Stimulated activated CD8-positive, alpha-beta memory T cell treated with anti-CD3 and anti-CD28 coated beads, Interleukin-7, amount 100 ng/mL, for 24 hours (primary cell): Measurements from ENCODE around the gene TFIP11.
"Not testable (repeated sequence)": the region's sequence is repeated elsewhere in the genome, so short reads cannot be mapped to it uniquely, and the experiment has no call there.

Experiments used
- DNase-seq: peaks from one replicate; pipeline ENCODE4 v3.0.0-alpha.2; 2020; ENCODE audit warnings: low read depth

The TFIP11 gene

DNA sequence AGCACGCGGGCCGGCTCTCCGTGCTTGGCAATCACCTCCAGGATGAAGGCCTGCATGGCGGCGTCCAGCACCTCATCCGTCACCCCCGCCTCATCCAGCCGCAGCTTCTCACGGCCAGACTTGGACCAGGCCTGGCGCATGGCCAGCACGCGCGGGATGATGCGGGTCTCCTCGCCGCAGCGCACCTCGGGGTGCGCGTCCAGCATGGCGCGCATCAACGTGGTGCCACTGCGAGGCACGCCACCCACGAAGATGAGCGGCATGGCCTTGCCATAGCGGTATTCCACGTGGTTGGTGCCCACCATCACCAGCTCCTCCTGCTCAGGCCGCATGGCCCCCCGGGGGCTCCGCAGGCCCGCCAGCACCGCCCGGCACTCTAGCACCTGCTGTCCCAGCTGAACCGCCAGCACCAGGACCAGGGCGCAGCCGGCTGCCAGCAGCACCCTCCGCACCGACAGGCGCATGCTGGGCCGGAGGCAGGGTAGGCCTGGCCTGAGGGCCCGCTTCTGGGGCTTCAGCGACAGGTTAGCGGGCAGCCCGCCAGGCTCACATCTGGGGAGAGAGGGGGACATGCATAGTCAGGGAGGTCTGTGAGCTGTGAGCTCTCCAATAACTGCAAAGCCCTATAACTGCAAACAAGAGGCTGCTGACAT lies 29.0 kb upstream of the TFIP11 start:
- DNase-seq, result no peak

DNA sequence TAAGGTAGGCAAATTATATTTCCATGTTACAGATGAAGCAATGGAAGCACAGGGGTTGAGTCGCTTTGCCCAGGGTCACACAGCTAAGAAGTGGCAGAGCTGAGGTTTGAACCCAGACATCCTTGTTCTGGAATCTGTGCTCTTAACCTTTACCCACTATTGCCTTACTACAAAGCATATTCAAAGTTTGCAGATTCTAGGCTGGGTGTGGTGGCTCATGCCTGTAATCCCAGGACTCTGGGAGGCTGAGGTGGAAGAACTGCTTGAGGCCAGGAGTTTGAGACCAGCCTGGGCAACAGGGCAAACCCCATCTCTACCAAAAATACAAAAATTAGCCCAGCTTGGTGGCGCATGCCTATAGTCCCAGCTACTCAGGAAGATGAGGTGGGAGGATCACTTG lies 27.8 kb upstream of the TFIP11 start:
- no peak for DNase-seq

DNA sequence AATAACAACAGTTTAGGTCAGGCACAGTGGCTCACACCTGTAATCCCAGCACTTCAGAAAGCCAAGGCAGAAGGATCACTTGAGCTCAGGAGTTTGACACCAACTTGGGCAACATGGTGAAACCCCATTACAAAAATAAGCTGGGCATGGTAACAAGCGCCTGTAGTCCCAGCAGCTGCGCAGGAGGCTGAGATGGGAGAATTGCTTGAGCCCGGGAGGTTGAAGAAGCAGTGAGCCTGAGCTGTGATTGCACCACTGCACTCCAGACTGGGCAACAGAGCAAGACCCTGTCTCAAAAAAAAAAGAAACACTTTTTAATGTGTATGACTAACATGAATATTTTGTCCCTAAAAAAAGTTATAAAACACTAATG lies 24.5 kb upstream of the TFIP11 start:
- DNase-seq, result no peak

DNA sequence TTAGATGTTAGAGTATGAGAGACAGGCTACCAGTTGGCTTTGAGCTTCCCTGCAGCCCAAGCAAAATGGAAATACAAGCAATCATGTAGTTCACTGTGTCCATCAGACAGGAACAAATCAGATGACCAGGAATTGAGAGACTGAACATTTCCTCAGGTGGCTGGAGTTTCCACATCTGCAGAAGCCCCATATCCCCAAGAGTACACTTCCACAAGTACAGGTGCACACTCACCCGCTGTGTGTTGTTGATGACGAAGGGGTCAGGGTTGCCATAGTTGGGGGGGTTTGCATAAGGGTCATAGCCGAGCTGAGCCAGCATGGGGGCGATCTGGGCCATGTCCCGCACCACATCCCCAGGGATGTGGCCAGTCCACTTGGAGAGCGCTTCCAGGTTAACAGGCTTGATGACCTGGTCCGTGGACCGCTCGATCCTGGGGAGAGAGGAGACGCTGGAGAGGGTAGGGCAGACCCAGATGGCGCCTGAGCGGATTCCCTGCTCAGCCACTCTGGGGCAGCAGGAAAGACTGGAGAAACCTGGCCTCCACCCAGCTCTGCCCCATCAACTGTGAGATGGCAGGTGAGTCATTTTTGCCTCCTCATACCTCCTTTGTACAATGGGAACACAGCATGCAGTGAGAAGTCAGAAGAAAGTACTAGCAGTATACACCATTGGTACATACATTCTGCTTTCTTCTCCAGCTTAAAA lies 23.9 kb upstream of the TFIP11 start:
- DNase-seq, result no peak

DNA sequence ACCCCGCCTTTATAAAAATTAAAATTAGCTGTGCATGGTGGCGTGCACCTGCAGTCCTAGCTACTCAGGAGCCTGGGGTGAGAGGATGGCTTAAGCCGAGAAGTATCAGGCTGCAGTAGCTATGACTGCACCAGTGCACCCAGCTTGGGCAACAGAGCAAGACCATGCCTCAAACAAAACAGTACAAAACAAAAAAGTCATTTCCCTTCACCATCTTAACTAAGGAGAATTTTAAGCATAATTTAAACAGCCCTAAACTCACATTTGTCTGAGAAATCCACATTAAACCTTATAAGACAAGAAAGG lies 23.3 kb upstream of the TFIP11 start:
- DNase-seq, result no peak

DNA sequence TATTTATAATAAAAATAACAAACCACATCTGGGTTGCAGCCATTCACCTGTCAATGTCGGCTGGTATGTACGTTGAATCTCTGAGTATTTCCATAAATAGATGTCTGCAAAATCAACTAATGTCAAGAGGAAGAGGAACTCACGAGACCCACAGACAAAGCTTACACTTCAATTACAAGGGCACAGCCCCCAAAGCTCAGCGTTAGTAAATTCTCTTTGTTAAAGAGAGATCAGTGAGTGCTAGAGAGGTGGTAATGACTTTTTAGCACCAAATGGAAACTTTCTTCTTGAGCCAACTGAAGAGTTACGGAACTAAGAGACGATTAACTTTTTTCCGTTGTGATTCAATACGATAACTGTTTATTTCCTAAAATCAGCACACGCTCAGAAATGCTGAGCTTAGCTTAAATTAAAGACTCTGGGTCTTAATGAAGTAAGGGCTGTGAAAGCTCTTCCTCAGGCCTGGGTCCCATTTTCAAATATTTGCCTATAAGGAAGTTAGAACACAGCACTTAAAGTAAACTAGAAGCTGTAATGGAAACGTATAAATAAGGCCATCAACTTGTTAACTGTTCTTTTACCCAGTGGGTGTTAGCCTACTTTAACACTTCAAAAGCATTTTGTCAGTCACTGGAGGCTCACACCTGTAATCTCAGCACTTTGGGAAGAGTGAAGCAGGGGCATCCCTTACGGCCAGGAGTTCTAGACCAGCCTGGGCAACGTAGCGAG lies 22.8 kb upstream of the TFIP11 start:
- no peak for DNase-seq

DNA sequence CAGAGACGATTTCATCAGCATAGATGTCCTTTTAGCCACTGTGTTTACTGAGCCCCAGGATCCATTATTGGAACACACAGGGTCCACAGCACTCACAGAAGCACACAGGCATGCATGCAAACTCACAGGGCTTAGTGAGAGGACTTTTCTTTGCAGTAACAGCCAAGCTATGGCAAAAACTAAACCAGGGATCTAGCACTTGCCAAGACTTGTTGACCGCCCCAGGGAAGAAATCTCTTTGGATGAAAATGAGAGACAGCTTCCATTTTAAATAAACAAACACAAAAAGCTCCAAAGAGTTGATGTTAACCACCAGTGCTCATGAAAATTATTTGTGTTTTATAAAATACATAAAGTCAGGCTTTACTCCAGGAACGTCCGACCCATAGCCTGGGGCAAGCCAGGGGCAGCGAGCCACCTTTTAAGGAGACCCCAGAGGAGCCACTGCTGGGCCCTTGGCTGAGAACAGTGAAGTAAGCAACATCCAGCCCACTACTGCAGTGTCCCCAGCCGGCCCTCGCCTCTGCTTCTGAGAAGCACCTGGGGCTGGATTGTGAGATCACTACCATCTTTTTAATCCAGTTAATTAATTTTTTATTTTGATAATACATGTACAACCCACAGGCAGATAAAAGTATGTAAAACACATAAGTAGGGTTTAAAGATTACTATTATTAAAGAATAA lies 22.0 kb upstream of the TFIP11 start:
- no peak for DNase-seq

DNA sequence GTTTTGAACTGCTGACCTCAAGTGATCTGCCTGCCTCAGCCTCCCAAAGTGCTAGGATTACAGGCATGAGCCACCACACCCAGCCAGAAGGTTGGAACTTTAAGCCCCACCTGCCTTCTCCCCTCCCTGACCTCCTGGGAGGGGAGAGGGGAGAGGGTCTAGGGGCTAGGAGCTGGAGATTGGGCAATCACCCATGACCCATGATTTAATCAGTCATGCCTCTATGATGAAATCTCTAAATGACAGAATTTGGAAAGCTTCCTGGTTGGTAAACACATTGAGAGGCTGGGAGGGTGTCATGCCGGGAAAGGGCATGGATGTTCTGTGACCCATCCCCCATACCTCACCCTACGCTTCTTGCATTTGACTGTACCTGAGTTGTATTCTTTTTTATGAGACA lies 17.1 kb upstream of the TFIP11 start:
- no peak for DNase-seq

DNA sequence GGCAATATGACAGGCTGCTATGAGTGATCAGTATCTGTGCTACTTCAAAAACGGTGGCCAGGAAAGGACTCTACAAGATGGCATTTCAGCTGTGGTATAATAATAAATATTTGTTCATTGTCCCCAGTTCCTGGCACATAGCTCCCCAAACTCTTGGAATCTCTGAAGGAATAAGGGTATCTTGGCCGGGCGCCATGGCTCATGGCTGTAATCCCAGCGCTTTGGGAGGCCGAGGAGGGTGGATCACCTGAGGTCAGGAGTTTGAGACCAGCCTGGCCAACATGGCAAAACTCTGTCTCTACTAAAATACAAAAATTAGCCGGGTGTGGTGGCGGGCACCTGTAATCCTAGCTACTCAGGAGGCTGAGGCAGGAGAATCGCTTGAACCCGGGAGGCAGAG lies 16.2 kb upstream of the TFIP11 start:
- not testable (repeated sequence) for DNase-seq

DNA sequence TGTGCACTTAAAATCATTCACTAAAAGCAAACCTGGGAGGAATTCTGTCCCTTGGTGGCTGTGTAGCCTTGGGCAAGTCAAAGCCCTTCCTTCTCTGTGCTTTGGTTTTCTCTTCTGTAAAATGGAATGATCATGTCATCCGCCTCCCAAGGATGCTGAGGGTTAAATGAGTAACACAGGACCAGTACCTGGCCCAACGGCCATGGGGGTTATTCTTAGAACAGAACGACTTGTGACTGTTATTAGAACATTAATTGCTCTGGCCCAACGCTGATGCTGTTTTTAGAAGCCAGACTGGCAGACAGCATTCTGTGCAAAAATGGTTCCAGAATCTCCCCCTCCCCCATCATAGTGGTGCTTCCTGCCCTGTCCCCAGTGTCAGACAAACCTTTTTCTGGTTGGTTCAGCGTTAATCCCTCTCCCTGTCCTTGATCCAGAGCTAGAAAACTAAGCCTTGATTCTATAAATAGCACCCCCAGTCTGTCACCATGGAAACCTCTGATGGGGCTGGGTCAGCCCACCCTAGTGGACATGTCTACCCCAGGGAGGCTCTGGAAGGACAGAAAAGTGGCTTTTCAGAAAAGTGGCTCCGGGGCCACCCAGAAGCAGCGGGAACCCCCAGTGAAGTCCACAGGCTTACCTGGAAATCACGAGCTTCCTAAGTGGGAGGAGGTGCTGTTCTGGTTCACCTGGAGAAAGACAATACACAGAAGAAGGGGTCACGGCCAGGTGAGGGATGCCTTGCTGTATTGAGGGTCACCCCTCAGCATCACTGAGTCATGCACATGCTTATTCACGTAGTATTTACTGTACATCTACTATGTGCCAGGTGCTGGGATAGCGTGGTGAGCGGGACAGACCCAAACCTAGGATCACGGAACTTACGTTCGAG lies 15.5 kb upstream of the TFIP11 start:
- no peak for DNase-seq

DNA sequence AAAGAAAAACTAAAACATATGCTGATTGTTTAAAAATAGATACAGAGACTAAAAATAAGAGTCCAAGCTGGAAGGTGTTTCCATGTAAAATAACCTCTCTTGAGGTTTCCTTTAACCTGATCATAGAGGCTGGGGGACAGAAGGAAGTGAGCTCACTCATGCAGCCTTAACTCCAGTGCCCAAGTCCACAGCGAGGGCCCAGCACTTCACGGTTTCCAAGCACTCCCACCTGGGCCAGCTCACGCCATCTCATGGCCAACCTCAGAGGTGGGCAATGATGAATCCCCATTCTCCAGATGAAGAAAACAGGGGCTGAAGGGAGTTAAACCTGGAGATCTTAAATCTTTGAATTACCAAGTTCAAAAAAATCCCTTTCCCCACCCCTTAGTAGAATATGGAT lies 14.9 kb upstream of the TFIP11 start:
- DNase-seq, result no peak

DNA sequence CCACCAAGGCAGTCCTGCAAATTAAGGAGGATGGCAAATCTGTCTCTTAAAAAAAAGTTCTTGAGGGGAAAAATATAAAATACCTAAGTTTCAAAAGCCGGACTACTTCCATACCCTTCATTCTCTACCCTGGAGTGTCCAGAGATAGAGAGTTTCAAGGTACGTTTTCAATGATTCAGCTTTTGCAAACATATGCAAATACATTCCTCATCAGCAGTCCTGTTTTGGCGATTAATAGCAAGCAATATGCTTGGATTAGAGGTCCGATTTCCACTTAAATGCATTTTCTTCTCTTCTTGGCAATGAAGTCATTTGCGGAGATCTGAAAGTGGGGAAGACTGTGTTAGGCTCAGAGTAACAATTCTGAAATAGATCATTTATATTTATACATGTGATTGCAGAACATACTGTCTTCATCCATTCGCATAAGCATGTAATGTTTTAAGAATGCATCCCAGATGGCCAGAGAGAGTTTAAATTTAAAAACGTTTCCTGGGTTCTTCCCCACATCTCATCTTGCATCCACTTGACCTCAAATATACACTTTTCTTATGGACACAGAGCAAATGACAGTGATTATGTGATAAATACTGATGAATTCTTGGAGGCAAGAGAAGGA lies 13.8 kb upstream of the TFIP11 start:
- no peak for DNase-seq

DNA sequence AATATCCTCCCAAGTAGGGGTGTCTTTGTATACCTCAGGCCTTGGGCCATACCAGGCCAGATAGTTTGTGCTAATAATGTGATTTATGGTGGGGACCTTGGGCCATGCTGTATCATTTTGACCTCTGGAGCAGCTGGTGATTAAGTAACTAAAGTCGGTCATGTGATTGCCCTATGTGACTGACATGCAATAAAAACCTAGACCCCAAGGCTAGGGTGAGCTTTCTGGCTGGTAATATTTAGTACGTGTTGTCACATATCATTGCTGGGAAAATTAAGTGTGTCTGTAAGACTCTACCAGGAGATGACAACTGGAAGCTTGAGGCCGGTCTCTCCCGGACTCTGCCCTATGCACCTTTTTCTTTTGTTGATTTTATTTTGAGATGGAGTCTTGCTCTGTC lies 12.6 kb upstream of the TFIP11 start:
- no peak for DNase-seq

DNA sequence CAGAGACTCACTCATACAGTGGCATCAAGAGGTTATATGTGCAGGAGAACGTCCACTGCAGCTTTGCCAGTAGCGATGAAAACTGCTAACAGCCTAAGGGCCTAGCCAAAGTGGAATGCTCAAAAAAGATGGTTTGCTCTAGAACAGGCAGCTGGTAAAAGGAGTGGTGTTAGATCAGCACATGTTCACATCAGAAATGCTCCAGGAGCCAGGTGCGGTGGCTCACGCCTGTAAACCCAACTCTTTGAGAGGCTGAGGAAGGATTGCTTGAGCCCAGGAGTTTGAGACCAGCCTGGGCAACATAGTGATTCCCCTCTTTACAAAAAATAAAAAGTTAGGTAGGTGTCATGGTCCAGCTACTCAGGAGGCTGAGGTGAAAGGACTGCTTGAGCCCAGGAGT lies 10.3 kb upstream of the TFIP11 start:
- no peak for DNase-seq

DNA sequence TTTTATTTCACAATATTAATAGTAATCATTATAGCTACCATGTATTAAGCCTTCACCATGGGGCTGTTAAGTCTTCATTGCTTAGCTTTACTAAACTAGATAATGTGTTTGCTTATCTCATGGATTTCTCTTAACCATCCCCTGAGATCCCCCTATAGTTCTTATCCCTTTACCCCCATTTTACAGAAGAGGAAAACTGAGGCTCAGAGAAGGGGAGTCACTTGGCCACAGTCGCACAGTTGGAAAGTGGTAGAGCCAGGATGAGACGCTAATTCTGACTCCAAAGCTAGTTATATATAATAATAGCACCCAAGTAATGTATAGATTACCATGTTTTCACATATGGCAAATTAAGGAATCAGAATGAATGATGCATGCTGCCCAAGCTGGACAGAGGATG lies 9.7 kb upstream of the TFIP11 start:
- no peak for DNase-seq

DNA sequence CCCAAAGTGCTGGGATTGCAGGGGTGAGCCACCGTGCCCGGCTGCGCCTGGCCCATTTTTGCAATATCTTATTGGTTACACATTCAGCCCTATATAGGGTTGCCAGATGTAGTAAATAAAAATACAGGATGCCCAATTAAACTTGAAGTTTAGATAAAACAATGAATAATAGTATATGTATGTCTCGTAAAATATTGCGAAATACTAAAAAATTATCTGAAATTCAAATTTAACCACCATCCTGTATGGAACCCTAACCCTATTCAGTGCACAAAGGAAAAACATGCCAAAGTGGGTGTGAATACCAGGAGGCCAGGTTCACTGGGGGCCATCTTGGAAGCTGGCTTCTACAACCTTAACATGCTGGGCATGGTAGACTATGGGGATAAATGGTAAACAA lies 5.2 kb upstream of the TFIP11 start:
- no peak for DNase-seq

DNA sequence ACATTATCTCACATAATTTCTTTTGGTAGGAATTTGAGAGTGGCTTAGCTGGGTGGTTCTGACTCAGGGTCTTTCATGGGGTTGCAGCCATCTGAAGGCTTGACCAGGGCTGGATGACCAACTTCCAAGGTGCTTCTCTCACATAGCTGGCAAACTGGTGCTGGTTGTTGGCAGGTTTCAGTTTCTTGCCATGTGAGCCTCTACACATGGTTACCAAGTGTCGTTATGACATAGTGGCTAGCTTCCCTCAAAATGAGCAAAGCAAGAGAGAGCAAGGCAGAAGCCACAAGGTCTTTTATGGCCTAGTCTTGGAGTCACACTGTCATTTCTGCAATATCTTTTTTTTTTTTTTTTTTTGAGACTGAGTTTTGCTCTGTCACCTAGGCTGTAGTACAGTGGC lies 4.2 kb upstream of the TFIP11 start:
- no peak for DNase-seq

DNA sequence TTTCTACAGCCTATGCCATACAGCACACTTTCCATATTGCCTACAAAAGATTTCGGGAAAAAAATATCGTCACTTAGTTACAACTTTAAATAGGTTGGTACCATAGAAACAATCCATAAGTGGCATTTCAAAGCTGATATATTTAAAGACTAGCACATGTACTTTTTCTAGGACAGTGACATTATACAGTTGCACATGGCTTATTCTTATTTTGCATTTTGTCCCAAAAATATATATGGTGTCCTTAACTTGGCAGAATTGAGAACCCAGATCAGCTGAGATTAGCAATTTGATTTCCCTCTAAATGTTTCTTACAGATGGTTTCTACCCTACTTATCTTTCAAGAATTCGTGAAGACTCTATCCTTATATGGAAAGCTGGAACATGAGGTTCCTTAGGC lies 3.7 kb upstream of the TFIP11 start:
- no peak for DNase-seq

DNA sequence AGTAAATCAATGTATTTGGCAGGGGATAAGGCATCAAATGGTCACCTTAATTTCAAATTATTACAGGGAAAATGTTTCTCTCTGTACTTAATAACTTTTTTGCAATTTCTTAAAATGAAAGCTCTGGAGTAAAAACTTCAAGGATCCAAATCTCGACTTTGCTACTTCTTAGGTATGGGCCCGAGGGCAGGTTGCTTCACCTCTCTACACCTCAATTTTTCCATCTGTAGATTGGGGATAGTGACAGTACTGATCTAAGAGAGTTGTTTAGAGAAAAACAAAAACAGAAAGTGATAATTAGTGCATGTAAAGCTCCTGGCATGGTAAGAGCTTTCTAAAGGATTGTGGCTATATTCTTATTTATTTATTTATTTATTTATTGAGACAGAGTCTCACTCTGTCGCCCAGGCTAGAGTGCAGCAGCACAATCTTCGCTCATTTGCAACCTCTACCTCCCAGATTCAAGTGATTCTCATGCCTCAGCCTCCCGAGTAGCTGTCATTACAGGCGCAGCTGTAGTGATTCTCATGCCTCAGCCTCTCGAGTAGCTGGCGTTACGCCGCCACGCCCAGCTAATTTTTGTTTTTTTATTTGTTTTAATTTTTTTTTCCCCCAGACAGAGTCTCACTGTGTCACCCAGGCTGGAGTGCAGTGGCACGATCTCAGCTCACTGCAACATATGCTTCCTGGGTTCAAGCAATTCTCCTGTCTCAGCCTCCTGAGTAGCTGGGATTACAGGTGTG lies 2.3 kb upstream of the TFIP11 start:
- no peak for DNase-seq

DNA sequence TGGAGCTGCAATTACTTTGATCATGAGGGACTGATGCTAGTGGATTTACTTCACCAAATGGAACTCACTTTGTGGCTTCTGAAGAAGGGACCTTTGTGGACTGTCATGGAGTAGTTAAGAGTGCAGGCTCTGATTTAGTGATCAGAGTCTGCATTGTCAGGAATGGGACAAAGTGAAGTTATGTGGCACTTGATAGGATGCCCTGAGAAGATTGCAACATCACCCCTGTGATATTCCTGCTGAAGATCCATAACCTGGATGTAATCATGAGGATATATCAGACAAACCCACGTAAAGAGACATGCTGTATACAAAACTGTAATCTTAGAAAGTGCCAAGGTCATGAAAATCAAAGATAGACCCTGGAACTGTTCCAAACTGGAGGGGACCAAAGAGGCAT lies 1.6 kb upstream of the TFIP11 start:
- no peak for DNase-seq

DNA sequence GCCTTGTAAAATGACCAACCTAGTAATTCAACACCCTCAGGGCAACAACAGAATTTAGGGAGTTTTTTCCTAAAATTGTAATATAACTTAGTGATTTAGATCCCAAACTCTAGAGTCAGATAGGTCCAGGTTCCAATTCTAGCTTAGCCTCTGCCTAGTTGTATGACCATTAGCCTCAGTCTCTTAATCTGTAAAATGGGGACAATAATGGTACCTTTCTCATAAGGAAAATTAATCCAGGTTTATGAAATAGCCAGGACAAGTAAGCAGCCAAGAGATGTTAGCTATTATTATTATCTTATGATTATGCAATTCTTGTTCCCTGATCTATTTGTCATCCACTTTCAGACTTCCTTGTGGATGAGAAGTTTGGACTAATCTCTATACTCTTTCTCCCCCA lies 4.1 kb downstream of the TFIP11 start:
- DNase-seq, result no peak
